ENCODE data around the gene MAGEB17. TPM values are rescaled to one million over a fixed set of nuclear protein-coding genes. Genes with fewer than 3 reads are reported as not detected.
"Not testable (repeated sequence)": the region's sequence is repeated elsewhere in the genome, so short reads cannot be mapped to it uniquely, and the experiment has no call there.

The MAGEB17 gene
- total RNA-seq: not detected

- DNase-seq (ENCODE audit: low spot score): no peak
- intact Hi-C loops (cut with DNase I): no loop called here
- no peak for ATAC-seq
Observed at GRCh38 chrX:16167181-16167580, at the start of gene MAGEB17. MAGEB17 (plus strand) TSS chrX:16167481; CDS start chrX:16170383, 2,902 bp downstream.

GRCh38 chrX:16119353-16120220 lies 47.7 kb upstream of the MAGEB17 start:
- intact Hi-C loops (cut with DNase I): no loop called here
- ATAC-seq (no peak), DNase-seq (ENCODE audit: low spot score) (no peak)

- ATAC-seq (no peak), DNase-seq (ENCODE audit: low spot score) (no peak)
- intact Hi-C loops (cut with DNase I): no loop called here
Observed at GRCh38 chrX:16120431-16120830, 46.9 kb upstream of the MAGEB17 start.

- DNase-seq (ENCODE audit: low spot score): peak; percentile 86
- ATAC-seq: peak; percentile 87
- intact Hi-C loops (cut with DNase I): no loop called here
Observed at GRCh38 chrX:16123222-16123786, 44.0 kb upstream of the MAGEB17 start, which contains the start of gene GRPR. GRPR (plus strand) TSS chrX:16123565; CDS start chrX:16123954, 389 bp downstream.

- intact Hi-C loops (cut with DNase I): no loop called here
Observed at GRCh38 chrX:16124201-16124600, 43.1 kb upstream of the MAGEB17 start.

GRCh38 chrX:16125520-16126149 lies 41.6 kb upstream of the MAGEB17 start:
- intact Hi-C loops (cut with DNase I): no loop called here
- DNase-seq (ENCODE audit: low spot score) (no peak), ATAC-seq (no peak)

More at GRCh38 chrX:16124201-16124600, 43.1 kb upstream of the MAGEB17 start:
- no peak for DNase-seq (ENCODE audit: low spot score)
- no peak for ATAC-seq

GRCh38 chrX:16130707-16131106 lies 36.6 kb upstream of the MAGEB17 start:
- no peak for ATAC-seq
- intact Hi-C loops (cut with DNase I): no loop called here
- no peak for DNase-seq (ENCODE audit: low spot score)

GRCh38 chrX:16134936-16135335 lies 32.3 kb upstream of the MAGEB17 start:
- intact Hi-C loops (cut with DNase I): no loop called here
- no peak for DNase-seq (ENCODE audit: low spot score)
- no peak for ATAC-seq

GRCh38 chrX:16136080-16136479 lies 31.2 kb upstream of the MAGEB17 start:
- ATAC-seq (no peak), DNase-seq (ENCODE audit: low spot score) (no peak)
- intact Hi-C loops (cut with DNase I): no loop called here

- intact Hi-C loops (cut with DNase I): no loop called here
Observed at GRCh38 chrX:16137416-16138107, 29.7 kb upstream of the MAGEB17 start.

GRCh38 chrX:16138108-16138427 lies 29.2 kb upstream of the MAGEB17 start:
- no peak for DNase-seq (ENCODE audit: low spot score)
- ATAC-seq: no peak
- intact Hi-C loops (cut with DNase I): no loop called here

More at GRCh38 chrX:16137416-16138107, 29.7 kb upstream of the MAGEB17 start:
- no peak for ATAC-seq
- no peak for DNase-seq (ENCODE audit: low spot score)

- intact Hi-C loops (cut with DNase I): no loop called here
- no peak for DNase-seq (ENCODE audit: low spot score)
- no peak for ATAC-seq
Observed at GRCh38 chrX:16140448-16140847, 26.8 kb upstream of the MAGEB17 start.

GRCh38 chrX:16140983-16141382 lies 26.3 kb upstream of the MAGEB17 start:
- DNase-seq (ENCODE audit: low spot score) (no peak), ATAC-seq (no peak)
- intact Hi-C loops (cut with DNase I): no loop called here

GRCh38 chrX:16141422-16142245 lies 25.6 kb upstream of the MAGEB17 start:
- DNase-seq (ENCODE audit: low spot score) (no peak), ATAC-seq (no peak)
- intact Hi-C loops (cut with DNase I): no loop called here

GRCh38 chrX:16142246-16142558 lies 25.1 kb upstream of the MAGEB17 start:
- ATAC-seq (no peak), DNase-seq (ENCODE audit: low spot score) (no peak)
- intact Hi-C loops (cut with DNase I): no loop called here

GRCh38 chrX:16143968-16144367 lies 23.3 kb upstream of the MAGEB17 start:
- no peak for ATAC-seq
- no peak for DNase-seq (ENCODE audit: low spot score)

GRCh38 chrX:16144420-16144819 lies 22.9 kb upstream of the MAGEB17 start:
- no peak for ATAC-seq
- DNase-seq (ENCODE audit: low spot score): no peak
- intact Hi-C loops (cut with DNase I): no loop called here

More at GRCh38 chrX:16143968-16144367, 23.3 kb upstream of the MAGEB17 start:
- intact Hi-C loops (cut with DNase I): no loop called here

- DNase-seq (ENCODE audit: low spot score); ATAC-seq; intact Hi-C loops (cut with DNase I): not testable (repeated sequence)
Observed at GRCh38 chrX:16145093-16145492, 22.2 kb upstream of the MAGEB17 start.

GRCh38 chrX:16145656-16146055 lies 21.6 kb upstream of the MAGEB17 start:
- intact Hi-C loops (cut with DNase I): no loop called here
- no peak for ATAC-seq

More at GRCh38 chrX:16145656-16146055, 21.6 kb upstream of the MAGEB17 start:
- no peak for DNase-seq (ENCODE audit: low spot score)
